GM23248 (cell line): Measurements from ENCODE around the gene SUCLG1. TPM values are rescaled to one million over a fixed set of nuclear protein-coding genes. Genes with fewer than 3 reads are reported as not detected.

Experiments used
- DNase-seq: peaks from one replicate; pipeline ENCODE4 v3.0.0-alpha.2; 2015
- H2AFZ ChIP-seq: fragments of 200-600 bp; sonication (generic); 2 replicates; pipeline ENCODE4 v1.6.1; 2016; ENCODE audit warnings: antibody characterized with exemption
- H3F3A ChIP-seq: fragments of 200-600 bp; sonication (generic); 2 replicates; pipeline ENCODE4 v1.6.1; 2016; ENCODE audit warnings: mild to moderate bottlenecking, antibody characterized with exemption, mixed run types; ENCODE audit not compliant: insufficient read depth
- H3K27ac ChIP-seq: fragments of 200-600 bp; sonication (generic); 2 replicates; pipeline ENCODE4 v1.5.1; 2016; ENCODE audit warnings: mild to moderate bottlenecking
- H3K27me3 ChIP-seq: fragments of 200-600 bp; sonication (generic); replicated peaks from 2 replicates; pipeline ENCODE4 v1.6.1; 2016; ENCODE audit warnings: mild to moderate bottlenecking; ENCODE audit not compliant: insufficient read depth
- H3K36me3 ChIP-seq: fragments of 200-600 bp; sonication (generic); 2 replicates; pipeline ENCODE4 v1.6.1; 2016; ENCODE audit warnings: low read depth, mild to moderate bottlenecking
- H3K4me1 ChIP-seq: fragments of 200-600 bp; sonication (generic); 2 replicates; pipeline ENCODE4 v1.6.1; 2016; ENCODE audit warnings: mild to moderate bottlenecking; ENCODE audit not compliant: insufficient read depth
- H3K4me2 ChIP-seq: fragments of 200-600 bp; sonication (generic); one replicate; pipeline ENCODE4 v1.6.1; 2016; ENCODE audit warnings: mild to moderate bottlenecking; ENCODE audit not compliant: unreplicated experiment
- H3K4me3 ChIP-seq: fragments of 200-600 bp; sonication (generic); 2 replicates; pipeline ENCODE4 v1.5.1; 2016; ENCODE audit warnings: mild to moderate bottlenecking
- H3K79me2 ChIP-seq: fragments of 200-600 bp; sonication (generic); 2 replicates; pipeline ENCODE4 v1.6.1; 2016; ENCODE audit warnings: mild to moderate bottlenecking; ENCODE audit not compliant: insufficient read depth
- H3K9ac ChIP-seq: fragments of 200-600 bp; sonication (generic); 2 replicates; pipeline ENCODE4 v1.6.1; 2016; ENCODE audit warnings: mild to moderate bottlenecking
- H3K9me2 ChIP-seq: fragments of 200-600 bp; sonication (generic); 2 replicates; pipeline ENCODE4 v1.6.1; 2016; ENCODE audit warnings: mixed run types, mild to moderate bottlenecking, moderate library complexity; ENCODE audit not compliant: insufficient read depth
- H3K9me3 ChIP-seq: fragments of 200-600 bp; sonication (generic); one replicate; pipeline ENCODE4 v1.6.1; 2017; ENCODE audit warnings: low read depth
- H4K20me1 ChIP-seq: fragments of 200-600 bp; sonication (generic); 2 replicates; pipeline ENCODE4 v1.6.0; 2016; ENCODE audit not compliant: insufficient read depth
- EZH2 ChIP-seq: fragments of 200-600 bp; sonication (generic); IDR thresholded peaks from 2 replicates; pipeline ENCODE4 v1.6.1; 2018; ENCODE audit warnings: antibody characterized with exemption, mild to moderate bottlenecking; ENCODE audit not compliant: insufficient read depth, poor library complexity, severe bottlenecking
- EZH2phosphoT487 ChIP-seq: fragments of 200-600 bp; sonication (generic); IDR thresholded peaks from 2 replicates; pipeline ENCODE4 v1.6.1; 2018; ENCODE audit warnings: antibody characterized with exemption, moderate library complexity, mild to moderate bottlenecking, low read depth; ENCODE audit not compliant: insufficient read depth
- WGBS, 2 experiments: methylation state at CpG; one replicate each; pipeline ENCODE4 v1.1.6; 2015 to 2017; ENCODE audit warnings: low lambda C conversion rate in 2 of 2, low coverage in 1 of 2; ENCODE audit errors: missing lambda C conversion rate in 2 of 2; 5-methylcytosine and 5-hydroxymethylcytosine counted together
- in situ Hi-C: fragments of 300-500 bp; cut with MboI; formaldehyde crosslinking; loops from 2 replicates; pipeline ENCODE4 v1.15.0; 2020
- polyA plus RNA-seq: library from polyadenylated mRNA; unstranded; fragments of >200 nt; fragmentation: Nextera tagmentation; extraction: Ambion mirVana; gene quantifications from 2 replicates; pipeline ENCODE4 v1.2.1, GENCODE V29; 2016
- total RNA-seq: library from RNA; depleted of rRNA; stranded (reverse); fragments of >200 nt; shearing (Covaris generic); gene quantifications from 2 replicates; pipeline ENCODE4 v1.2.3, GENCODE V29; 2014

SUCLG1 gene
- total and polyA plus RNA-seq, 2 experiments from 2014 or later, result 50.4 to 80.2 TPM

DNA sequence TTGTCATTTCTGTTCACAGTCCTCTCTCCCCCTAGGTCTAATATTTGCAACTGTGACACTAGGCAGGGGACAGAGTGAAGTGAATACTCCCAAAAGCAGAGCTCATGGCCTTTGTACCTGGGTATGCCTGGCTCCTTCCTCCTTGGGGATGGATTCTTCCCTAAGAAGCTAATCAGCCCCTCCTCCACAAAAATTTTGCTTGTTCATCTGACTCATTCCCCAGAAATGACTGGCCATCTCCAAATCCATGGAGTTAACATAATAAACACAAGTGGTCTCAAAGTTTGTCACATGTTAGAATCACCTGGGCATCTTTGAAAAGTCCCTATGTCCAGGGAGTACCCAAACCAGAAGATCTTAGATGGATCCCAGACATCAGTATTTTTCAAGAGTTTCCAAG lies 65.3 kb downstream of the SUCLG1 start:
- DNase-seq, result peak; percentile 23
- Histone ChIP-seq H3K4me3 (no peak overlapping the region), H3K9ac (no peak overlapping the region), H3K27me3 (peaks cover 8% of the 10 kb centered on the region), H3K27ac (no peak overlapping the region), H3K79me2 (no peaks in the 10 kb centered on the region), H2AFZ (no peak overlapping the region), H4K20me1 (no peaks in the 10 kb centered on the region), H3K9me2 (no peaks in the 10 kb centered on the region), H3K4me2 (no peak overlapping the region), H3F3A (peaks cover 8% of the 10 kb centered on the region), H3K36me3 (no peaks in the 10 kb centered on the region), H3K9me3 (no peaks in the 10 kb centered on the region), H3K4me1 (peaks cover 12% of the 10 kb centered on the region)
- no peak for TF ChIP-seq EZH2phosphoT487
- TF ChIP-seq EZH2, result no peak
- in situ Hi-C loops, result no loop called here

DNA sequence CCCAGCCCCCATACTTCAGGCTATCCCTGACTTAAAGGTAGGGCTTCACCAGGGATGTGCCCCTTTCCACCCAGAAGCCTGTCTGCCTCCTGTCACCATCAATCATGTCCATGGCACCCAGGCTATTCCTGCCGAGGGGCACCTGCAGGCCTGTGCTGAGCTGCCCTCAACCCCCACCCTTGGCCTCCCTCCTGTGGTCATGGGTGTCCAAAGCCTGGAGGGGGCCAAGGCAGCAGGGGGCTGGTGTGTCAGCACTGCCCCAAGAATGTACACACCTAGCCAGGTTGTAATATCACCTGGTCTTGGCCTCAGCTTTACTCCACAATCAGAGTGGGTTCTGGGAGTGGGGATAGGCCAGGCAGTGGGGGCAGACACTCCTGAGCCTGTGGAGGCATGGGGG lies 69.3 kb downstream of the SUCLG1 start:
- WGBS, 2 experiments, result 5 to 18% methylated on average over 1 of the region's 1 CpG
- H3K9ac ChIP-seq, result no peak overlapping the region
- H3F3A ChIP-seq, result no peaks in the 10 kb centered on the region

DNA sequence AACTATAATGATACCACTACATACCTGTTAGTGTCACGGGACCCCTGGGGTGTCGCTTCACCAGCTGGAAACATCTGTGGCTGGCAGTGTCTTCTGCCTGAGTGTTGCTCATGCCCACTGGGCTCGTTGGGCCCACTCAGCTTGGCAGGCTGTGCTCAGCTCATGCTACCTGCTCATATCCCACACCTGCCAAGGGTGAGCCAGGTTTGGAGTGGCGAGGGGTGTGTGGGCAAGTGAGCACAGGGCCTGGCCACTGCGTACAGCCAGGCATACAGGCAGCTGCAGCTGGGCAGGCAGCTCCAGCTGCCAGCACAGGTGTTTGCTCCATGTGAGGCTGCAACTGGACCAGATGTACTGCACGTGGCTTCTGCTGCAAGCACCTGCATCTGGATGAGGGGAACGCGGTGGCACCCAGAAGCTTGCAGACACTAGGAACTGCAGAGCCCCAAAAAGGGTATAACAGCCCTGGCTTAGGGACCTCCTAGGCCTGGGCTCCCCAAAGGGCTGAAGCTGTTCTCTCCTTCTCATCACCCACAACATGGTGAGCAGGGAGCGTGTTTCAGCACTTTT lies 70.1 kb downstream of the SUCLG1 start:
- no peak overlapping the region for H3K9ac ChIP-seq
- no peaks in the 10 kb centered on the region for H4K20me1 ChIP-seq
- TF ChIP-seq EZH2phosphoT487 (no peak), EZH2 (no peak)
- H3K9me2 ChIP-seq, result no peaks in the 10 kb centered on the region
- in situ Hi-C loops, result no loop called here
- H3K36me3 ChIP-seq, result no peaks in the 10 kb centered on the region
- peaks cover 18% of the 10 kb centered on the region; the same call in 1 of the 2 replicates for H3K27me3 ChIP-seq
- H3K4me1 ChIP-seq, result peaks cover 6% of the 10 kb centered on the region; the same call in 1 of the 2 replicates
- DNase-seq, result no peak
- no peaks in the 10 kb centered on the region for H3F3A ChIP-seq
- 25 to 27% methylated on average over 7 to 9 of the region's 9 CpGs for WGBS, 2 experiments
- H3K4me2 ChIP-seq, result no peak overlapping the region
- H2AFZ ChIP-seq, result no peak overlapping the region
- H3K4me3 ChIP-seq, result no peak overlapping the region
- H3K27ac ChIP-seq, result no peak overlapping the region
- no peaks in the 10 kb centered on the region for H3K79me2 ChIP-seq
- no peaks in the 10 kb centered on the region for H3K9me3 ChIP-seq

More for the DNA sequence above, 69.3 kb downstream of the SUCLG1 start:
- in situ Hi-C loops, result no loop called here
- Histone ChIP-seq H3K27me3 (peaks cover 16% of the 10 kb centered on the region; the same call in 1 of the 2 replicates), H3K4me3 (no peak overlapping the region), H3K79me2 (no peaks in the 10 kb centered on the region), H3K9me3 (no peaks in the 10 kb centered on the region), H3K27ac (no peak overlapping the region), H3K4me1 (peaks cover 8% of the 10 kb centered on the region; the same call in 1 of the 2 replicates), H3K4me2 (no peak overlapping the region), H3K9me2 (no peaks in the 10 kb centered on the region), H3K36me3 (no peaks in the 10 kb centered on the region), H2AFZ (no peak overlapping the region), H4K20me1 (no peaks in the 10 kb centered on the region)
- TF ChIP-seq EZH2phosphoT487 (no peak), EZH2 (no peak)
- no peak for DNase-seq

DNA sequence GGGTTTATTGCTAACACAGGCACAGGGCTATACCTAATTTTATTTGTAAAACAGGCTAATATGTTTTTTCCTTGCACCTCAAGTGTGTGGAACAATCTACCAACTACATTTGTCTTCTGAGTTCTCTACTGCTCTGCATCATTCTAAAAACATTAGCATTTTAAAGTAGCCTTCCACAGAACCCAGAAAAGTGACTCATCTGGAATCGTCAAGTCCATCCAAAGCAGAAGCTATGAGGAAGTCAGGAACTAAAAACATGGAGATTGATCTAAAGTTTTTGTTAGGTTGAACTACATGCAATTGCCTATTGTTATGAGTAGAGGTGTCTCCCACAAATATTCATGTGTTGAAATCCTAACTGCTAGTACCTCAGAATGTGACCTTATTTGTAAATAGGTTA lies 70.9 kb downstream of the SUCLG1 start:
- in situ Hi-C loops, result no loop called here
- Histone ChIP-seq H2AFZ (no peak overlapping the region), H3K4me1 (no peaks in the 10 kb centered on the region), H3K4me3 (no peak overlapping the region), H3K4me2 (no peak overlapping the region), H3K79me2 (no peaks in the 10 kb centered on the region), H4K20me1 (no peaks in the 10 kb centered on the region), H3K9me3 (no peaks in the 10 kb centered on the region), H3K9me2 (no peaks in the 10 kb centered on the region), H3K9ac (no peak overlapping the region), H3K27me3 (peaks cover 21% of the 10 kb centered on the region; the same call in 1 of the 2 replicates), H3F3A (no peaks in the 10 kb centered on the region), H3K36me3 (no peaks in the 10 kb centered on the region), H3K27ac (no peak overlapping the region)
- TF ChIP-seq EZH2, result no peak
- TF ChIP-seq EZH2phosphoT487, result no peak
- peak; percentile 55 for DNase-seq
- 0% methylated on average over 1 of the region's 1 CpG for WGBS, 2 experiments
